Sciatic nerve (tissue), 2 donors: ENCODE results near the gene DLEC1. TPM values are rescaled to one million over a fixed set of nuclear protein-coding genes. Genes with fewer than 3 reads are reported as not detected.

Experiments
- ATAC-seq: fragments of 200-7000 bp; cut with Tn5 transposase; one replicate; pipeline ENCODE4 v1.9.1; 2020; ENCODE audit warnings: mild to moderate bottlenecking, moderate library complexity
- DNase-seq: peaks from one replicate; pipeline ENCODE4 v3.0.0-alpha.2; 2020; ENCODE audit warnings: low spot score
- intact Hi-C: fragments of 100-400 bp; cut with DNase I; formaldehyde crosslinking; loops from one replicate; pipeline ENCODE4 v1.14.2; 2022
- total RNA-seq: library from RNA; stranded (reverse); fragmentation: NEBNext Ultra II Directional; extraction: Animal tissue kit (Norgen Biotek cat#: 25700); gene quantifications from one replicate; pipeline ENCODE4 v1.2.1, GENCODE V29; 2021
- donor health status: DM: no; HTN: no; CAD: no.
- donor health status: DM: no; HTN: no; CAD: no.

The DLEC1 gene
- total RNA-seq, 1 donor from 2014 or later: 4.8 TPM

DNA sequence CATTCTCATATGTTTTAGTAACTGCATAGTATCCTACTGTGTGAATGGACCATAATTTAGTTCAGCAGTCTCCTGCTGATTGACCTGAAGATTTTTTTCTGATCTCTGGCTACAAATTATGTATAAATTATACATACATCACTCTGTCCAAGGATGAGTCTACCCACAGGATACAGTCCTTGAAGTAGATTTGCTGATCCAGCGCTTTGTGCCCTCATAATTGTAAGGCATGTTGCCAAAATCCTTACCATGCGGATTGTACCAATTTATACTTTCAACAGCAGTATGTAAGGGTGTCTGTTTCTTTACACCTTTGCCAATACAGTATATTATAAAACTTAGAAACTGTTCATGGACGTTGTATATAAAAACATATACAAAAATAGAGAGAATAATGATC, 51.4 kb downstream of the DLEC1 start:
- no peak for ATAC-seq
- intact Hi-C loops: no loop called here
- DNase-seq: no peak

DNA sequence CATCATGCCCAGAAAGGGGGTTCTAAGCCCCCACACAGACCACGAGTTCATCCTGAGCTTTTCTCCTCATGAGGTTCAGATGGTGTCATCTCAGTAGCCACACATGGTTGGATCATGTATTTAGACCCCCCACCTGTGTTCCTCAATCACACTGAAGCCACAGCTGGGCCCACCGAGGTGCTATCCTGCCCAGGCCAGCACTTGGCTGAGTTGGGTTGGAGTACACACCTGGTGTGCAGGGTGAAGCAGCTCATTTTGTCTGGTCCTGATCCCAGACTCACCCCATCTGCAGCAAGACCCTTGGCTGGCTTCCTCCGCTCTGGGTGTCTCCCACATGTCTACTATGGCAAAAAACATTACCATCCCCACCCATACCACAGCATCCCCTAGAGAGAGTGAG, 56.0 kb downstream of the DLEC1 start:
- DNase-seq: no peak
- intact Hi-C loops: no loop called here
- ATAC-seq: no peak

GRCh38 chr3:38095669-38096483, 56.9 kb downstream of the DLEC1 start:
- intact Hi-C loops: no loop called here
- ATAC-seq (no peak), DNase-seq (no peak)

GRCh38 chr3:38097446-38098375, 58.7 kb downstream of the DLEC1 start:
- DNase-seq: no peak
- ATAC-seq: no peak
- intact Hi-C loops: no loop called here

GRCh38 chr3:38098376-38098723, 59.3 kb downstream of the DLEC1 start:
- ATAC-seq (no peak), DNase-seq (no peak)
- intact Hi-C loops: no loop called here

DNA sequence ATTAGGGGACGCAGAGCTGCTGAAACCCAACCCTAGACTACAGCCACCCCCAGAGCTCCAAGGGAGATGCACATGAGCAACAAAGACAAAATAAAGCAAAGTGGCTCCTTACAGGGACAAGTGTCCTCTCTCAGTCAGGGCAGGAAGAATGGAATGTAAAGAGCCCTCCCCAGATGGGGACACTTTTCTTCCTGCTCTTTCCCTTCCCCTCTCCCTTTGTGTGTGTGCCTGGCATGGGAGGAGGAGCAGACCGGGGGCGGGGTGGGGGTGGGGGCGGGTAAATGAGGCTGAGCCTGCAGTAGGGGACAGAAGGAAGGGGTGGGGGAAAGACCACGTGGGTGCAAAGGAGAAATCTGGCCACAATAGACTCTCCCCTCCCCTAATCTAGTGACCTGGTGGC, 60.5 kb downstream of the DLEC1 start:
- DNase-seq (no peak), ATAC-seq (no peak)
- intact Hi-C loops: no loop called here

DNA sequence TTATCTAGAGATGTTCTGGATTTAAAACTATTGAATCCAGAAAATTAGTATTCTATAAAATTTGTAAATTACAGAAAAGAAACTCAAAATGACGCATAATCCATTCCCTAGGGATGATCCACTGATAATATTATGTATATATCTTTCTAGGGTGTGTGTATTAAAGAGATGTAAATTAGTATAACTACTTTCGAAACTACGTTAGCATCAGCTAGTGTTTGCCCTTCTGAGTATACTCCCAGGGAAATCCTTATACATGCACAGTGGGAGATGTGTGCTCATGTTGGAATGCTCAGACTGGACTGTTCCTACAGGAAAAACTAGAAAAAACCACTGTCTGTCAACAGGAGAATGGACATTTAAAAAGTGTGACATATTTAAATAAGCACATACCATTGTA, 61.5 kb downstream of the DLEC1 start:
- intact Hi-C loops: no loop called here

GRCh38 chr3:38101811-38102443, 62.9 kb downstream of the DLEC1 start:
- DNase-seq (no peak), ATAC-seq (no peak)
- intact Hi-C loops: no loop called here

More for the DNA sequence above, 61.5 kb downstream of the DLEC1 start:
- ATAC-seq: no peak
- DNase-seq: no peak

DNA sequence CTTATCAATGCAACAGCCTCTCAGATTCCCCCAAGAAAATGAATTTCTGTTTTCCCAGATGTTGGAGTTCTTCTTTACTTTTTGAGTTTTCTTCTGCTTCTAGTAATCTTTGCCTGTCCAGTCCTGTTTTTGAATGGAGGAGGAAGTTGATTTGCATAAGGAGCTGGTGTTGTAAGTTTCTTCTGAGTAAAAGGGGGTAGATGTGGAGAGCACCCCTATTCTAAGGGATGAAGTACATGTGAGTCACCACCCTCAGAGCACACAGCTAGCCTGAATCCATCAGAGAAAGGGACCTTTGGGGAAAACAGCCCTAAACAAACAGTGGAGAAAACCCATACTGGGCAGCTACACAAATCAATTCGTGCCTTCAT, 63.4 kb downstream of the DLEC1 start:
- no peak for DNase-seq
- no peak for ATAC-seq
- intact Hi-C loops: no loop called here

DNA sequence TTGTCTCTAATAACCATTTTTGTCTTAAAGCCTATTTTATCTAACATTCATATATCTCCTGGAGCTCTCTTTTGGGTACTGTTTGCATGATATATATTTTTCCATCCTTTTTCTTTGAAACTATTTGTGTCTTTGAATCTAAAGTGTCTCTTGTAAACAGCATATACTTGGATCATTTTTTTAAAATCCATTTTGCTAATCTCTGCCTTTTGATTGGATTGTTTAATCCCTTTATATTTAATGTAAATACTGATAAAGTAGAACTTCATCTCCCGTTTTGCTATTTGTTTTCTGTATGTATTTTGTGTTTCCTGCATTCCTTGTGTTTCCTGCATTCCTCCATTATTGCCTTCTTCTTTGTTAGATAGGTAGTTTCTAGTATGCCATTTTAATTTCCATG, 66.5 kb downstream of the DLEC1 start:
- intact Hi-C loops: no loop called here
- ATAC-seq (no peak), DNase-seq (no peak)

DNA sequence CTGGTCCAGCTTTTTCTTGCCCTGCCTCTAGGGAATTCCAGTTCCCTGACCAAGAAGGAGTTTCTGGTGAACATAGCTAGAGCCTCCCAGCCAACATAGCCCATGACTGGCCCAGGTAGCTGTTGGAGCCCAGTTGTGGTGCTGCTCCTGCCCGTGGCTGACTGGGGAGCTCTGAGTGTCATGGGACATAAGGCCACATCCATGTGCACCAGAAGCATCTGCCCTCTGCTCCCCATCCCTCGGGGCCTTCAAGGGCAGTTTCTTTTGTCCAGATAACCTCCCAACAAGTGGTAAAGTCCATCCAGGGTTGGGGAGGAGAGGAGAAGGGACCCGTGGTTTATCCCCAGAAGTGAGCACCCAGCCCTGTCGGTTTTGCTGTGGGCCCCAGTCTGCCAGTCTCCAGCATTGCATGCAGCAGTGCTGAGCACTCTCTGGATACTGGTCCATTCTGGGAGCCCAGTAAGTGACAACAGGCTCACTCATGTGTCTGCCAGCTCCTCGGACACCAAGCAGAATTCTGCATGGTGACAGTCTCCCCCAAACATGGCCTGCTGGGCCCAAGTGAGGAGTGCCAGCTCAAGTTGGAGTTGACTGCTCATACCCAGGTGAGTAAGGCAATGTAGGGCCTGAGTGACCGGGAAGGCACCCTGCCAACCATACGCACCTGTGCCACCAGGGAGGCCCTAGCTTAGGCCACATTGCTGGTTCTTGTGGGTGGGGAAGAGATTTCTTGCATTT, 69.1 kb downstream of the DLEC1 start:
- intact Hi-C loops: no loop called here

GRCh38 chr3:38108649-38109579, 69.9 kb downstream of the DLEC1 start:
- DNase-seq (no peak), ATAC-seq (no peak)
- intact Hi-C loops: no loop called here

More for the DNA sequence above, 69.1 kb downstream of the DLEC1 start:
- no peak for DNase-seq
- ATAC-seq: no peak

DNA sequence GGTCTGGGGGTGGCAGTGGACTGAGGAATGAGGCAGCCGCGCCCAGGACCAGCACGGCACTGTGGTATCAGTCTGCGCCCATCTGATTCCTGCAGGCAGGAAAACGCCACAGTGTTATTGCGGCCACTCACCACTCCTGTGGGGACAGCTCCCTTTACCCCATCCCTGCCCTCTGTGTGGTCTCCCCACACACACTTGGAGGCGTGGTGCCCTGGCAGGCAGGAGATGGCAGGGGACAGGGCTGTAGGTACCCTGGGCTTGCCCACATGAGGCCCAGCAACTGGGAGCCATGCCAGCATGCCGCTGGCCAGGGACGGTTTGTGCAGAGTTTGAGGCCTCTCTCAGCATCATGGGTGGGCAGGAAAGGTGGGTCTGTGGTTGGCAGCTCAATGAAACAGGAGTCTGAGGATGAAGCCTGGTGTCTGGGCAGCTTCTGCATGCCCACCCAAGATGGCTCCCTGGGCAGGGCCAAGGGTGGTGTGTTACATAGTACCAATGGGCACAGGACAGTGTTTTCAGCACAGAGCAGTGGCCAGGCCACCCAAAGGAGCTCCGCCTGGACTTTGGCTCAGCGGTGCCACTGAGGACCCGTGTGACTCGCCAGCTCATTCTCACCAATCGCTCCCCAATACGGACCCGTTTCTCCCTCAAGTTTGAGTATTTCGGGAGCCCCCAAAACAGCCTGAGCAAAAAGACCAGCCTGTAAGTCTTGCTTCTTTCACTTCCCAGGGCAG, 70.7 kb downstream of the DLEC1 start:
- intact Hi-C loops: loop anchor here (10.0 kb wide), 1 partner anchor 375 kb away; no protein-coding TSS in a partner anchor
- ATAC-seq (no peak), DNase-seq (no peak)

GRCh38 chr3:38110314-38111050, 71.5 kb downstream of the DLEC1 start:
- intact Hi-C loops: loop anchor here (10.0 kb wide), 1 partner anchor 374 kb away; no protein-coding TSS in a partner anchor
- DNase-seq: no peak

DNA sequence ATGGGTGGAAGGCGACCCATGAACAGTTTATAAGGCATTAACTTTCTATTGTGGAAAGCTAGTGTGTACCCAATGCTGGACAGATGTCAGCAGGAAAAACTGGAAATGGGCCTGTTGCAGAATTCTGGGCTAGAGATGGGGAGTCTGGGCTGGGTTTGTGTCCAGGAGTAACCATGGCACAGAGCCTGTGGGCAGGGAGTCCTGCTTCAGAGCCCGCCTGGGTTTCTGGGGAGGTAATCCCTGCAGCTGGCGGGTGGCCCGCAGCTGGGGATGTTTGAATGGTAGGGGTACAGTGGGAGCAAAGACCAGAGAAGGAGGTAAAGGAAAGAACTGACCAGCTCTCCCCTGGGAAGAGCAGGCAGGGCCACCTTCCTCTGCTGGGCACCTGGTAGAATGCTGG, 72.2 kb downstream of the DLEC1 start:
- DNase-seq (no peak), ATAC-seq (no peak)
- intact Hi-C loops: loop anchor here (10.0 kb wide), 1 partner anchor 374 kb away; no protein-coding TSS in a partner anchor

More at GRCh38 chr3:38110314-38111050, 71.5 kb downstream of the DLEC1 start:
- no peak for ATAC-seq

DNA sequence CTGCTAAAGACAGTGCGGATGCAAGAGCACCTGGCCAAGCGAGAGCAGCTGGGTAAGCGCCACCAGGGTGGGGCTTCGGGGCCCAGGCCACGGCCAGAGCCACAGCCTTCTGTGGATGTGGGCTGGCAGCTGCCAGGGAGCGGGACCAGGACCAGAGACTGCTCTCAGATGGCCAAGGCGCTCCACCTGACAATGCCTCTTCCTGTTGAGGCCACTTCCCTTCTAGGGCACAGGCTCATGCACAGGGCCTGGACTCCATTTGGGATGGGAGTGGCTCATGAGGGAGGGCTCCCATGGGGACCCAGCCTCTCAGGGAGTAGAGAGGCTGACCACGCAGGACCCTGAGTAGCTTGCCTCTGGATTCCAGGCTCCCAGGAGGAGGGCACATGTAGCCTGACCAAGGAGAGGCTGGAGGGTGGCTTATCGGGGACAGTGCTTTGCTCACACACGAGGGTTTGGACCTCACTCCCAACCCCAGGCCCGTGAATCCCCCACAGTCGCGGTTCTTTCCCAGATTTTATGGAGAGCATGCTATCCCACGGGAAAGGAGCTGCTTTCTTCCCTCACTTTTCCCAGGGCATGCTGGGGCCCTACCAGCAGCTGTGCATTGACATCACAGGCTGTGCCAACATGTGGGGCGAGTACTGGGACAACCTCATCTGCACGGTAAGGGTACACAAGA, 72.8 kb downstream of the DLEC1 start:
- intact Hi-C loops: loop anchor here (10.0 kb wide), 1 partner anchor 373 kb away; no protein-coding TSS in a partner anchor
- ATAC-seq (no peak), DNase-seq (no peak)
